Suprapubic skin (tissue), 3 donors: ENCODE data around the gene KIRREL3.

ENCODE experiments used
- POLR2A ChIP-seq, 2 donors: fragments of 450-650 bp; IDR thresholded peaks; one replicate each; pipeline ENCODE4 v1.6.1; 2017; ENCODE audit warnings: antibody characterized with exemption in 2 of 2, mild to moderate bottlenecking in 2 of 2, moderate library complexity in 2 of 2
- TF ChIP-seq, protein P1 (sequence below), 2 donors: fragments of 200-600 bp in 1 of 2; fragments of 450-650 bp in 1 of 2; sonication (generic) in 1 of 2; IDR thresholded peaks; one replicate each; pipeline ENCODE4 v1.5.1; 2016 to 2019; ENCODE audit warnings: antibody characterized with exemption in 2 of 2, mild to moderate bottlenecking in 1 of 2, moderate library complexity in 1 of 2

DNA sequence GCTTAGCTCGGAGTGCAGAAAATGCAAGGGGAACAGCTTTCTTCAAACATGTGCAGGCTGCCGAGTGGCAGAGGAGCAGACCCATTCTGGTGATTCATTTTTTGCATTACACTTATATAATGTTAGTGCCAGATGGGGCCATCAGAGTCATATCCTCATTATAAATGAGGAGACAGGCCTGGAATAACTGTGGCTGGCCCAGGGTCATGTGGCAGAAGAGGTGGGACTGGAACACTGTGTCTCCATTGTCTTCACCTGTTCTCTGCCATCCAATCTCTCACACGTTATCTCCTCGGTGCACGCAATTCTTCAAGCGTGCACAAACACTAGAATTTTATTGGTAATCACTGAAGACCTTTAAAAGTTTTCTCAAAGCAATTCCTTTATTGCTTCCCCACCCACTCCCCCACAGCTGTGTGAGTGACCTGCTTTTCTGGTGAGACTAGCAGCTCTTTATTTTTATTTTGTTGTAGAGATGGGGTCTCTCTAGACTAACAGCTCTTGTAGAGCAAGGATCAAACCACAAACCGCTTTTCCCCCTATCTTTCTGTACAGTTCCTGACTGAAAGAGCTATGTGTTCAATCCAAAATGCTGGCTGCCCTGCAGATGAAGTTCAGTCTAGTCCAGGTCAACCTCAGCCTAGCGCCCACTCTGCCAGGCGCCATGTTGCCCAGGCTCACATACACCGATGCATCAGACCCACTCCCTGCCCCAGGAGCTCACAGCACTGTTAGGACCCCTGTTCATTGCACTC, 569.8 kb downstream of the KIRREL3 start:
- TF ChIP-seq, protein P1, sequence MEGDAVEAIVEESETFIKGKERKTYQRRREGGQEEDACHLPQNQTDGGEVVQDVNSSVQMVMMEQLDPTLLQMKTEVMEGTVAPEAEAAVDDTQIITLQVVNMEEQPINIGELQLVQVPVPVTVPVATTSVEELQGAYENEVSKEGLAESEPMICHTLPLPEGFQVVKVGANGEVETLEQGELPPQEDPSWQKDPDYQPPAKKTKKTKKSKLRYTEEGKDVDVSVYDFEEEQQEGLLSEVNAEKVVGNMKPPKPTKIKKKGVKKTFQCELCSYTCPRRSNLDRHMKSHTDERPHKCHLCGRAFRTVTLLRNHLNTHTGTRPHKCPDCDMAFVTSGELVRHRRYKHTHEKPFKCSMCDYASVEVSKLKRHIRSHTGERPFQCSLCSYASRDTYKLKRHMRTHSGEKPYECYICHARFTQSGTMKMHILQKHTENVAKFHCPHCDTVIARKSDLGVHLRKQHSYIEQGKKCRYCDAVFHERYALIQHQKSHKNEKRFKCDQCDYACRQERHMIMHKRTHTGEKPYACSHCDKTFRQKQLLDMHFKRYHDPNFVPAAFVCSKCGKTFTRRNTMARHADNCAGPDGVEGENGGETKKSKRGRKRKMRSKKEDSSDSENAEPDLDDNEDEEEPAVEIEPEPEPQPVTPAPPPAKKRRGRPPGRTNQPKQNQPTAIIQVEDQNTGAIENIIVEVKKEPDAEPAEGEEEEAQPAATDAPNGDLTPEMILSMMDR (IDR thresholded peaks at IDR 0.05), result no peak
- no peak for TF ChIP-seq POLR2A (IDR thresholded peaks at IDR 0.05)
